ENCODE measurements around the gene CMTM6.

- TF ChIP-seq, protein P1, sequence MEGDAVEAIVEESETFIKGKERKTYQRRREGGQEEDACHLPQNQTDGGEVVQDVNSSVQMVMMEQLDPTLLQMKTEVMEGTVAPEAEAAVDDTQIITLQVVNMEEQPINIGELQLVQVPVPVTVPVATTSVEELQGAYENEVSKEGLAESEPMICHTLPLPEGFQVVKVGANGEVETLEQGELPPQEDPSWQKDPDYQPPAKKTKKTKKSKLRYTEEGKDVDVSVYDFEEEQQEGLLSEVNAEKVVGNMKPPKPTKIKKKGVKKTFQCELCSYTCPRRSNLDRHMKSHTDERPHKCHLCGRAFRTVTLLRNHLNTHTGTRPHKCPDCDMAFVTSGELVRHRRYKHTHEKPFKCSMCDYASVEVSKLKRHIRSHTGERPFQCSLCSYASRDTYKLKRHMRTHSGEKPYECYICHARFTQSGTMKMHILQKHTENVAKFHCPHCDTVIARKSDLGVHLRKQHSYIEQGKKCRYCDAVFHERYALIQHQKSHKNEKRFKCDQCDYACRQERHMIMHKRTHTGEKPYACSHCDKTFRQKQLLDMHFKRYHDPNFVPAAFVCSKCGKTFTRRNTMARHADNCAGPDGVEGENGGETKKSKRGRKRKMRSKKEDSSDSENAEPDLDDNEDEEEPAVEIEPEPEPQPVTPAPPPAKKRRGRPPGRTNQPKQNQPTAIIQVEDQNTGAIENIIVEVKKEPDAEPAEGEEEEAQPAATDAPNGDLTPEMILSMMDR (IDR thresholded peaks at IDR 0.05; ENCODE audit: low read length): no peak
- no peak for TF ChIP-seq EZH2 (optimal IDR thresholded peaks at IDR 0.05; ENCODE audit: low read depth, low read length)
Observed at GRCh38 chr3:32483772-32484171, 18.9 kb downstream of the CMTM6 start.
